ENCODE results near the gene ZNF44.

ZNF44 gene

DNA sequence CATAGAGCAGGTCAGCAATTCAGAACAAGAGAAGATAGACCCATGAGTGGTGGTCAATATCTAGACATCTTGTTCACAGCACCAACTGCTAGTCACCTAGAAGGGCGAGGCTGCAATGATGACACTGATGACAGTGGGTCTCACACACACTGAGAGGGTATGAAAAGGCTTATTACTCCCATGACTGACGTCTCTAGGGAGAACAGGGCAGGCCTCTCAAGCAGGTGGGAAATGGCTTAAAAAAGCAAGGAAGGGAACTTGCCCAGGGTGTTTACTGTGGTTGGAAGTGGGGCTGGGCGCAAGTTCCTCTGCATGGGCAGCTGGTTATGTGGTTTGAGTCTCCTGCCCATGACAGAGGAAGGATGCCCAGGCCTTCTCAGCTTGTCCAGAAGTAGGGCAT, 33.8 kb downstream of the ZNF44 start:
- TF ChIP-seq ZNF404 (tag by site-specific recombination; IDR thresholded peaks at IDR 0.05) (no peak), ZBTB6 (tag by site-specific recombination; IDR thresholded peaks at IDR 0.05) (no peak), GLI4 (tag by site-specific recombination; IDR thresholded peaks at IDR 0.05) (no peak), EGR2 (tag by site-specific recombination; IDR thresholded peaks at IDR 0.05; ENCODE audit: low read depth) (no peak), ZNF530 (tag by site-specific recombination; IDR thresholded peaks at IDR 0.05; ENCODE audit: low read depth) (no peak), ZBTB8A (tag by site-specific recombination; IDR thresholded peaks at IDR 0.05) (no peak), ZNF776 (tag by site-specific recombination; IDR thresholded peaks at IDR 0.05; ENCODE audit: borderline replicate concordance) (no peak), ZNF785 (tag by site-specific recombination; IDR thresholded peaks at IDR 0.05) (no peak), MEIS1 (CRISPR knock-in tag; IDR thresholded peaks at IDR 0.05; ENCODE audit: borderline replicate concordance) (no peak), ZNF302 (tag by site-specific recombination; IDR thresholded peaks at IDR 0.05; ENCODE audit: low read depth) (no peak)
- TF ChIP-seq, protein P1, sequence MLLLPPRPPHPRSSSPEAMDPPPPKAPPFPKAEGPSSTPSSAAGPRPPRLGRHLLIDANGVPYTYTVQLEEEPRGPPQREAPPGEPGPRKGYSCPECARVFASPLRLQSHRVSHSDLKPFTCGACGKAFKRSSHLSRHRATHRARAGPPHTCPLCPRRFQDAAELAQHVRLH (tag by site-specific recombination; IDR thresholded peaks at IDR 0.05): no peak
- Histone ChIP-seq H3K9me3 (ENCODE audit: control insufficient read depth, insufficient read depth, low read depth, low read length) (no peaks in the 10 kb centered on the region), H3K4me1 (ENCODE audit: control insufficient read depth, insufficient read depth, low read length) (no peaks in the 10 kb centered on the region), H3K4me3 (ENCODE audit: low read depth, low read length) (no peak overlapping the region), H3K27ac (ENCODE audit: extremely low read depth, low read depth, low read length) (no peak overlapping the region), H3K36me3 (ENCODE audit: control insufficient read depth in 2 of 2, insufficient read depth in 1 of 2, low read length in 2 of 2) (no peaks in the 10 kb centered on the region)
- POLR2A ChIA-PET: no interaction called here
- CTCF ChIA-PET: no interaction called here

GRCh38 chr19:12260236-12260635, 34.4 kb downstream of the ZNF44 start:
- no peaks in the 10 kb centered on the region for H3K4me1 ChIP-seq (ENCODE audit: control insufficient read depth, insufficient read depth, low read length)
- H3K27ac ChIP-seq (ENCODE audit: extremely low read depth, low read depth, low read length): no peak overlapping the region
- ChIA-PET CTCF (no interaction called here), POLR2A (no interaction called here)
- H3K36me3 ChIP-seq (ENCODE audit: control insufficient read depth in 2 of 2, insufficient read depth in 1 of 2, low read length in 2 of 2): no peaks in the 10 kb centered on the region
- no peaks in the 10 kb centered on the region for H3K9me3 ChIP-seq (ENCODE audit: control insufficient read depth, insufficient read depth, low read depth, low read length)
- H3K4me3 ChIP-seq (ENCODE audit: low read depth, low read length): no peak overlapping the region
- TF ChIP-seq ZNF148 (tag by site-specific recombination; IDR thresholded peaks at IDR 0.05; ENCODE audit: borderline replicate concordance): no peak
- no peak for TF ChIP-seq REST (tag by site-specific recombination; IDR thresholded peaks at IDR 0.05)
- TF ChIP-seq, protein P2, sequence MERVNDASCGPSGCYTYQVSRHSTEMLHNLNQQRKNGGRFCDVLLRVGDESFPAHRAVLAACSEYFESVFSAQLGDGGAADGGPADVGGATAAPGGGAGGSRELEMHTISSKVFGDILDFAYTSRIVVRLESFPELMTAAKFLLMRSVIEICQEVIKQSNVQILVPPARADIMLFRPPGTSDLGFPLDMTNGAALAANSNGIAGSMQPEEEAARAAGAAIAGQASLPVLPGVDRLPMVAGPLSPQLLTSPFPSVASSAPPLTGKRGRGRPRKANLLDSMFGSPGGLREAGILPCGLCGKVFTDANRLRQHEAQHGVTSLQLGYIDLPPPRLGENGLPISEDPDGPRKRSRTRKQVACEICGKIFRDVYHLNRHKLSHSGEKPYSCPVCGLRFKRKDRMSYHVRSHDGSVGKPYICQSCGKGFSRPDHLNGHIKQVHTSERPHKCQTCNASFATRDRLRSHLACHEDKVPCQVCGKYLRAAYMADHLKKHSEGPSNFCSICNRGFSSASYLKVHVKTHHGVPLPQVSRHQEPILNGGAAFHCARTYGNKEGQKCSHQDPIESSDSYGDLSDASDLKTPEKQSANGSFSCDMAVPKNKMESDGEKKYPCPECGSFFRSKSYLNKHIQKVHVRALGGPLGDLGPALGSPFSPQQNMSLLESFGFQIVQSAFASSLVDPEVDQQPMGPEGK (tag by site-specific recombination; IDR thresholded peaks at IDR 0.05): no peak
- TF ChIP-seq ZNF221 (tag by site-specific recombination; IDR thresholded peaks at IDR 0.05; ENCODE audit: borderline replicate concordance): no peak
- TF ChIP-seq, protein P3, sequence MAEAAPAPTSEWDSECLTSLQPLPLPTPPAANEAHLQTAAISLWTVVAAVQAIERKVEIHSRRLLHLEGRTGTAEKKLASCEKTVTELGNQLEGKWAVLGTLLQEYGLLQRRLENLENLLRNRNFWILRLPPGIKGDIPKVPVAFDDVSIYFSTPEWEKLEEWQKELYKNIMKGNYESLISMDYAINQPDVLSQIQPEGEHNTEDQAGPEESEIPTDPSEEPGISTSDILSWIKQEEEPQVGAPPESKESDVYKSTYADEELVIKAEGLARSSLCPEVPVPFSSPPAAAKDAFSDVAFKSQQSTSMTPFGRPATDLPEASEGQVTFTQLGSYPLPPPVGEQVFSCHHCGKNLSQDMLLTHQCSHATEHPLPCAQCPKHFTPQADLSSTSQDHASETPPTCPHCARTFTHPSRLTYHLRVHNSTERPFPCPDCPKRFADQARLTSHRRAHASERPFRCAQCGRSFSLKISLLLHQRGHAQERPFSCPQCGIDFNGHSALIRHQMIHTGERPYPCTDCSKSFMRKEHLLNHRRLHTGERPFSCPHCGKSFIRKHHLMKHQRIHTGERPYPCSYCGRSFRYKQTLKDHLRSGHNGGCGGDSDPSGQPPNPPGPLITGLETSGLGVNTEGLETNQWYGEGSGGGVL (tag by site-specific recombination; IDR thresholded peaks at IDR 0.05): no peak
- no peak for TF ChIP-seq ZNF140 (tag by site-specific recombination; IDR thresholded peaks at IDR 0.05)
- no peak for TF ChIP-seq KLF8 (tag by site-specific recombination; IDR thresholded peaks at IDR 0.05)
- no peak for TF ChIP-seq ZNF677 (tag by site-specific recombination; IDR thresholded peaks at IDR 0.05)
- no peak for TF ChIP-seq RBAK (tag by site-specific recombination; IDR thresholded peaks at IDR 0.05)
- TF ChIP-seq, protein P4, sequence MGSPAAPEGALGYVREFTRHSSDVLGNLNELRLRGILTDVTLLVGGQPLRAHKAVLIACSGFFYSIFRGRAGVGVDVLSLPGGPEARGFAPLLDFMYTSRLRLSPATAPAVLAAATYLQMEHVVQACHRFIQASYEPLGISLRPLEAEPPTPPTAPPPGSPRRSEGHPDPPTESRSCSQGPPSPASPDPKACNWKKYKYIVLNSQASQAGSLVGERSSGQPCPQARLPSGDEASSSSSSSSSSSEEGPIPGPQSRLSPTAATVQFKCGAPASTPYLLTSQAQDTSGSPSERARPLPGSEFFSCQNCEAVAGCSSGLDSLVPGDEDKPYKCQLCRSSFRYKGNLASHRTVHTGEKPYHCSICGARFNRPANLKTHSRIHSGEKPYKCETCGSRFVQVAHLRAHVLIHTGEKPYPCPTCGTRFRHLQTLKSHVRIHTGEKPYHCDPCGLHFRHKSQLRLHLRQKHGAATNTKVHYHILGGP (tag by site-specific recombination; IDR thresholded peaks at IDR 0.05): no peak
- no peak for TF ChIP-seq ZNF23 (tag by site-specific recombination; IDR thresholded peaks at IDR 0.05; ENCODE audit: borderline replicate concordance)
- no peak for TF ChIP-seq TRIM28 (IDR thresholded peaks at IDR 0.05; ENCODE audit: borderline replicate concordance, low read length)
- no peak for TF ChIP-seq ZSCAN30 (tag by site-specific recombination; IDR thresholded peaks at IDR 0.05)
